NCI-H1105 (cell line): ENCODE data around the gene PPCDC.

ENCODE experiments used
- DNase-seq: peaks from one replicate; lab custom pipeline; 2025; lab: John Stamatoyannopoulos, UW

The PPCDC gene

DNA sequence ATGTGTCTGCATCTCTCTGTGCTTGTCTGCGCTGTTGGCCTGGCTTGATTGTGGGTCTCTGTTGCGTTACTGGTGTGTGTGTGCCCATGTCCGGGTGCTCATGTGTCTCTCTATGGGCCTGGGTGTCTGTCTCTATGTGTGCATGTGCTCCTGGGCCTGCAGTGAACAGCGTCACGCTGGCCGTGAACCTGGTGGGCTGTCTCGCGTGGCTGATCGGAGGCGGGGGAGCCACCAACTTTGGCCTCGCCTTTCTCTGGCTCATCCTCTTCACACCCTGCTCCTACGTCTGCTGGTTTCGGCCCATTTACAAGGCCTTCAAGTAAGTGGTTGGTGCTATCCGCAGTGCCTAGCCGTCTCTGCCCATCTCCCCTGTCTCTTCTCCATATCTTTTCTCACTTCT, 7.0 kb upstream of the PPCDC start:
- DNase-seq: no peak

DNA sequence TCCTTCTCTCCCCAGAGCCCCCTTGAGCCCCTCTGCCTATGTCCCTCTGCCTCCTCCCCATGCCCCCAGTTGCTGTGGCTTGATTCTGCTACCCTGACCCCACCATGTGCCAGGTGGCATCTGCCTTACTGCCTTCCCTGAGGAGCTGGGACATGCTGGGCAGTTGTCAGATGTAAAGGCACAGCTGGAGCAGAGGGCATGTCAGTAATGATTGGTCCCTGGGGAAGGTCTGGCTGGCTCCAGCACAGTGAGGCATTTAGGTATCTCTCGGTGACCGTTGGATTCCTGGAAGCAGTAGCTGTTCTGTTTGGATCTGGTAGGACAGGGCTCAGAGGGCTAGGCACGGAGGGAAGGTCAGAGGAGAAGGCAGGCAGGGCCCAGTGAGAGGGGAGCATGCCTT, 3.5 kb upstream of the PPCDC start:
- no peak for DNase-seq

DNA sequence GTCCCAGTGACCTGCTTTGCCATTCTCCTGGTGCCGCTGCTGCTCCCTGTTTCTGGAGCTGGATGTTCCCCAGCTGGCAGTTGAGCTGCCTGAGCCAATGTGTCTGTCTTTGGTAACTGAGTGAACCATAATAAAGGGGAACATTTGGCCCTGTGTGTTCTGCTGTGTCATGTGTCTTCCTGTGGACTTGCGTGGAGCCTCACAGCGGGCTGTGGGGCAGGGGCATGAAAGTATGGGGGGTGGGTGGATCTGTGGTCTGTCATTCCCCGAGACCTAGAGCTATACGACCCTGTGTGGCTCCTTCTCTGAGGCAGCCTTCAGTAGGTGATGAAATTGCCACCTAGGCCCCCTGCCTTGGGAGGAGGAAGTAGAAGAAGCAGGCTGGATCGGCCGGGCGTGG, 2.0 kb upstream of the PPCDC start:
- DNase-seq: no peak

DNA sequence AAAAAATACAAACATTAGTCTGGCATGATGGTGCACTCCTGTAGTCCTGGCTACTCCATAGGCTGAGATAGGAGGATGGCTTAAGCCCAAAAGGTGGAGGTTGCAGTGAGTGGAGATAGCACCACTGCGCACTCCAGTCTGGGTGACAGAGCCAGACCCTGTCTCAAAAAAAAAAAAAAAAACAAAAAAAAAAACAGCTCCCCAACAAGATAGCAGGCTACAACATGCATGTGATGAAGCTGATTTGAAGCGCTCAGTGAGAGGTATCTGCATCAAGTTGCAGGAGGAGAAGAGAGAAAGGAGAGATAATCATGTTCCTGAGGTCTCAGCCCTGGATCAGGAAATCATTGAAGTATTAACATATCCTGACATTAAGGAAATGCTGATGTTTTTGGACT, 608 bp upstream of the PPCDC start:
- DNase-seq: no peak

DNA sequence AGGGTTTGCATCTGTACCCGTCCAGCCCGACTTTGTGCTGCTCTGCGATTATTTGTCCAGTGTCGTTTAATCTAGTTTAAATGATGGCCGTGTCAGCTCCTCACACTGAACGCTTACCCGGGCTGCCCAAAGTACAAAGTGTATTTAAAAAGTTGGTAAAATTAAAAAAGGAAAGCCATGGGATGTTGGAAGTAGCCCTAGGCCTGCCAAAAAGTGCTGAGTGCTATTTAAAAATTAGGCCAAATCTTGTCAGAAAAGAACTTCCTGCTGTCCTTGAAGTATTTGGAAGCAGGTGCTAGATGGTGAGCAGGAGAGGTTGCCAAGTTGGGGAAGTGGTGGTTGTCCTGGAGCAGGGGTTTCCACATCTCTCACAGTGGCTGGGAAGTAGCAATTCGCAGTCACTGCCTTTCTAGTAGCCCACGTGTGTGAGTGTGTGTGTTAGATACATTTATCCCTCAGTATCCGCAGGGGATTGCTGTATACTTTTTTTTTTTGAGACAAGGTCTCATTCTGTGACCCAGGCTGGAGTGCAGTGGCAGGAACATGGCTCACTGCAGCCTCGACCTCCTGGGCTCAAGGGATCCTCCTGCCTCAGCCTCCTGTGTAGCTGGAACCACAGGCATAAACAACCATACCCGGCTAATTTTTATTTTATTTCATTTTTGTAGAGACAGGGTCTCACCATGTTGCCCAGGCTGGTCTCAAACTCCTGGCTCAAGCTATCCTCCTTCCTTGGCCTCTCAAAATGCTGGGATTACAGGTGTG, 664 bp downstream of the PPCDC start:
- peak; percentile 14 for DNase-seq

DNA sequence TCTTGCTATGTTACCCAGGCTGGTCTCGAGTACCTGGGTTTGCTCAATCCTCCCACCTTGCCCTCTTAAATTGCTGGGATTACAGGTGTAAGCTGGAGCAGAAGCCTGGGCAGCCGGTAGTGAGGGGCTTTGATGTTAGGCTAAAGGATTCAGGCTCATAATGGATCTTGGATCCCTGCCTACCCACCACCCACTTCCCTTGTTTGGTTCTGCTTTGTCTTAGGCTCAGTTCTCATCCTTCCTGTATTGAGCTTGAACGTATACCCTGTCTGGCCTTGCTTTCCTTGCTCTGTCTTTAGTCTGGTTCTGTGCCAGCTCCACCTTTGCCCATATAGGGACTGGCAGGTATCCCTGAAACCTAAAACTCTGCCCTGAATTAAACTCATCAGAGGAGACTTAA, 1.7 kb downstream of the PPCDC start:
- DNase-seq: no peak

DNA sequence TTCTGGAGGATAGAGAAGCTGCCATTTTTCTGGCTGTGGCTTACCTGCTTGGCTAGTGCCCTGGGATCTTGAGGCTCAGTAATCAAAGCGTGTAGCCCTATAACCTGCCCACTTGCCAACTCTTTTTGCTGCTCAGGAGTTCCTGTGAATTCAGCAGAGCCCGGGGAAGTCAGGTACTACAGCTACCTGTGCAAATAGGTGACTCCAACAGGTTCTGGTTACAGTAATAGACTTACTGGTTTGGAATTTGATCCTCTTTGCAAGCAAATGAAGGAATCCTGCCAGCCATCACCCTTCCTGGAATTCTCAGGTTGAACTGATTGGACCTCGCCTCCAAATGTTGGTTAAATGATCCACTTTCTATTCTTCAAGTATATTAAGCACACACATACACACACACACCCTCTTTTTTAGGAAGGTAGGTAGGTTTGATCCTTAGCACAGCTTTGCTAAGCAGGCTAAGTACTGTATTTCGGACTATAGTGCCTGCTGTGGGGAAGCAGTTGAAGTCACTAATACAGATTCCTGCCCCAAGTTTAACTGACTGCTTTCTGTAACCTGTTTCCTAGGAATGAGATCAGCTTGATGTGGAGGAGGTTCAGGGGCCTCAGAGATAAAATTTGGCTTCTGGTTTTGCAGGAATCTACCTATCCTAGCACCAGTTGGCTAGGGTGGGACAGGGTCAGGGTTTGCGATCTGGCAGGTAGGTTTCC, 2.3 kb downstream of the PPCDC start:
- no peak for DNase-seq

DNA sequence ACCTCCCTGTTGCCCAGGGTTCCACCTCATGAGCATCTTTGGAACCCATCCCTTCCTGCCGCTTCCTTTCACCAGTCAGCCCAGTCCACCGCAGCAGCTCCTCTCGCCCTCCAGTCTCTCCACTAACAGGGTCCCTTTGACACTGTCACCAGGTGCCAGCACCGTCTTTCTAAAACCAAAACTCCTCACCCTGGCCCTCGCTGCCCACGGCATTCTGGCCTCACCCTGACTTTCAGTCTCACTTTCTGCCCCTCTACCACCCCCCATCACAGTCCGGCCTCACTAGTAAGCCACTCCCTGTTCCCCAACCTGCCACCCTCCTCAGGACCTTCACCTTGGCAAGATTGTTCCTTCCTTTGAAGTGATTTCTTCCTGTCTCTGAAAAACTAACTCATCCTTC, 4.2 kb downstream of the PPCDC start:
- no peak for DNase-seq

DNA sequence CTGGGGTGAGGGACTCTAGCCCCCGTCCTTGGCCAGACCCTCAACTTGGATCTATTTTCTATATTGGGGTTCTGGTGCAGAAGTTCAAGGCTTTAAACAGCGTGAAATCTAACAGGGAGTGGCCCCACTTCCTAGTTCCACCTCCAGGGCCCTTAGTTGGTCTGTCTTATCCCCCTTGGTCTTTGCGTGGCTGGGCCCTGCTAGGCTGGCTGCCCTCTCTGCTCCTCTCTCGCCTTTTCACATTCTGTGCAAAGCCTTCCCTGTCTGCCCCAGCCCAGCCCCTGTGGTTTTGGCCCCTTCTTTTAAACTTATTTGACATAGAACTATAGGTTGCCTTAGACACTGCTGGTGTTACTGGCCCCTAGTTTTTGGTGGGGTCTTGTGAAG, 5.6 kb downstream of the PPCDC start:
- DNase-seq: no peak

DNA sequence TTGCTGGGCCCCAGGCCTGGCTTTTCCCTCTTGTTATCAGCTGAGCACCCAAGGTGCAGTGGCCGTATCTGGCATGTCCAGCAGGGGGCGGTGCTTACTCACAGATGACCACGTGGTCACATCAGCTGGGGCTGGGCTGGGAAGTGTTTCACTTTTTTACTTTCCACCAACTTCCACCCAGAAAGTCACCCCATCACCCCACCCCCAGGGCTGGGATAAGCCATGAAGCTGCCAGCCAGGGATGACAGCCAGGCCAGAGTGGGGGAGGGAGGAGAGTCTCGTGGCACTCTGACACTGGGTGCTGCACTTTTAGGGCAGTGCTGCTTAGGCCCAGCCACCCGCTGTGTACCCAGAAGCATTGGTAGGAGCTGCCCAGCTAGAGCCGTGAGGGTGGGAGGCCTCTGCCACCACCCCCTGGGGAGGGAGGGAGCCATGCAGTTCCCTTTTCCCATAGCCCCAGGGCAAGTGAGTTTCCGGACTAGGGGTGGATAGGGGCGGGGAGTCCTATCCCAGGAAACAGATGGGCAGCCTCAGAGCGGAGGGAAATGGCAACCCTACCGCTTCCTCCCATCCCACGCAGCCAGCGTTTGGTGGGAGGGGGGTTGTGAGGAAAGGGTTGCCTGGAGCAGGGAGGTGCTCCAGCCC, 6.1 kb downstream of the PPCDC start:
- DNase-seq: peak; percentile 5

DNA sequence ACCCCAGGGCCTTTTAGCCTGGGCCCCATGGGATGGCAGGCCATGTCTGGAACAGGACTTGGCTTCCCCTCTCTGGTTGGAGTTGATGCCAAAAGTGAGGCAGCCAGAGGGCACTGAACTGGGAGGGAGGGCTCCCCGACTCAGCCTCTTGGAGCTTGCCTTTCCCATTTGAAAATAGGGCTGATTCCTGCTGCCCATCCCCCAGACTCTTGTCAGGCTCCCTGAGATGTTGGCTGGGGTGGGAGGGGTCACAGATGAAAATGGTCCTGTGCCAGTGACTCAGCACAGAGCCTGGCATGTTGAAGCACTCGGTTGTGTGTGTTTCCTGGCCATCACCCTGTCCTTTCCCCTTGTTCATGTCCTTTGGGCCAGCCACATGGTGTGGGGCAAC, 6.6 kb downstream of the PPCDC start:
- DNase-seq: no peak

DNA sequence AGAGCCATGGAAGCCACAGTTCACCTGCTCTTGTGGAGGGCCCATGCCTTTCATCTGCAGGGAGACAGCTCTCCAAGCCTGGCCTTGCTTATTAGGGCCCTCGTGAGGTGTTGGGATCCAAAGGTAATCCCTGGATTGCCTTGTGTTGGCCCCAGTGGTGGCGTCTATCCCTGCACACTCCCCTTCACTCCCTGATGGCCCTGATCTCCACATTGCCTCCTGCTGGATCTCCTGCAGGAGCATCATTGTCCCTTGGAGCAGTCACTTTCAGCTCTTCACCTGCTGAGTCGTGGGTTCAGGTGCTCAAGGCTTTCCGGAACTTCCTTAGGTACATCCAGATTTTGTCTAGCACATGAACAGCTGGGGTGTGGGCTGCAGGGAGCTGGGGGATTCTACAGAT, 7.0 kb downstream of the PPCDC start:
- no peak for DNase-seq

DNA sequence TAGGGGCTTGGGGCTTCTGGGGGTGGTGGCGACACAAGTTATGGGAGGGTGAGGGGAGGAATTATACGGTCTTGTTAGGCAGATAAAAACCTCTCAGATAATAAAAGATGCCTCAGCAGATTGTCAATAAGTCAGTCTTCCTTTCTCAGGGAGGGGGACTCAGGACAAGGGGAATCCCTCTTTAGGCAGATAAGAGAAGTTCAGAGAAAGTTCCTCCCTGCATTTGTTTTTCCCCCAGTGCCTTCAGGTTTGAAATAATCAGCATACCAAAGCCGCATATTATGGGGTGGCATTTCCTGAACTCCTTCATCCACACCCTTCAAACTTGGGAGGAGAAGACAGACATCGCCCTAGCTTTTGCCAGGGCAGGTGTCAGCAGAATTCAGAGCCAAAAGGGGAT, 8.5 kb downstream of the PPCDC start:
- no peak for DNase-seq

DNA sequence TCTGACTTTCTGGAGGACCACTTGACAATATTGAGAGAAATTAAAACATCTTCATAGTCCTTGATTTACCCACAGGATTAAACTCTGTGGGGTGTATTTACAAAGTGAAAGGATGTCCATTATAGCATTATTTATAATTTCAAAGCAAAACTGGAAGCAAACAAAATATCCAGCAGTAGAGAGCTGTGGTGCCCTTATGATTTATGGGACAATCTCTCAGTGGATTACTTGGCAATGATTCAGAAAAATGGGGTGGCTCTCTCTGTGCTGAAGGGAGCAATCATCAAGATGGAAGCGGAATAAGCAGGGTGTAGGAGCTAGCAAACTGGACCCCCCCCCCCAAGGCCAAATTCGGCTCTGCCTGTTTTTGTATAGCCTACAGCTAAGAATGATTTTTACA, 9.0 kb downstream of the PPCDC start:
- DNase-seq: no peak

DNA sequence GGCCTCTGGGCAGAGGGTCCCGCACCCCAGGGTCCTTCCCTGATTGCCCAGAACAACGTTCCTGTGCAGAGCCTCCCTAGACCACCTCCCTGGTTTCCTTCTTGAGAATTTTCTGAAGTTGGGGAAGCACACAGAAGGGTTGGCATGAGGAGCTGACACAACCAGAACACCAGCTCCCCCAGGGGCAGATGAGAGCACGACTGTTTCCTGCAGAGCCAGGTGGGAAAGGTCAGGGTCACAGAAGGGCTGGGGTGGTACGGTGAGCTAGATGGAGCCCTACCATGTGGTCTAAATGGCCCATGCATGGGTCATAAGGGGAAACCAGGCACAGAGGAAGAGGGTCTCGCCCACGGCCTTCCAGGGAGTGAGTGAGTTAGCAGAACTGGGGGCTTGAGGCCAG, 10.4 kb downstream of the PPCDC start:
- DNase-seq: no peak

DNA sequence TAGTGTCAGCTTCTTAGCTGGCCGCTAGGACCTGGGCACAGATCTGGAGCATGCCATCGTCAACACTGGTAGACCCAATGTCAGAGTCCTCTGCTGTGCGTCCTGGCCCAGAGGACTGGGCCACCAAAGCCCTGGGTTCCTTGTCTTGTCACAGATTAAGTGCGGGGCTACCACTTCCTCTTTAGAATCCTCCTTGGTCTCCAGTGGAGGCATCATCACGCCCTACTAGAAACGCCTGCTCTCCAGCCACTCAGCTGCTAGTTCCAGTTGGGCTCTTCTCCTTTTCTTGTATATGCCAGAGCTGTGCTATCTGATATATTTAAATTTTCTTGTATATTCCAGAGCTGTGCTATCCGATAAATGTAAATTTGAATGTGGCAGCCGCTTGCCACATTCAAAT, 11.2 kb downstream of the PPCDC start:
- DNase-seq: no peak

DNA sequence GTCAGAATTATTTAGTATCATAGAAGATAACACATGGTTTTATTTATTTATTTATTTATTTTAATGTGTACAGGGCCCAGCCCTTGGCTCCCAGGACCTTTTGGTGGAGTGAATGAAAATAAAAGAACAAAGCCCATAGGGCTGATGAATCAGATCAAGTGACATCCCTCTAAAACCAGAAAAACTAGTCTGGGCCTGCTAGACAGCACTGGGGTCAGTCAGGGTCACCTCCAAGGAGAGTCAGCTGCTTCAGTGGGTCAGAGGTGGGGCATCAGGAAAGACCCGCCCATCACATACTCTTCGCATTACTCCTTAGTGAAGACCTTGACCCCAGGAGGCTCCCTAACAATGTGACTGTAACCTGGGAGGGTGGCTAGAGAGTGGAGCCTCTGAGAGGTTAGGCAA, 12.8 kb downstream of the PPCDC start:
- no peak for DNase-seq

DNA sequence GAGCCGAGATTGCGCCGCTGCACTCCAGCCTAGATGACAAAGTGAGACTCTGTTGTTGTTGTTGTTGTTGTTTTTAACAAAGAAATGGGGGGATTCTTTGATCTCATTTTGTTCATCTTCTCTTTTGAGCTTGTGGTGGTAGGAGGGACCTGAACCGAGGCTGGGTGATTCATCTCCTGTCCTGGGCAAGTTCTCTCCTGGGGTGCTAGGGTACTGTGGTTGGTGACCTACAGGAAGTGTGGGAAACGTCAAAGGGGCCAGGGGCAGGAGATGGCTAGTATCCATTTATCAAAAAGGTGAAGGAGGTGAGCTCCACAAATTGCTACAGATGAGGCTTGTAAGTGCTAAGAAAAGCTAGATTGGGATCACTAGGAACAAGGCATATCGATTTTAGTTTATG, 14.3 kb downstream of the PPCDC start:
- no peak for DNase-seq

DNA sequence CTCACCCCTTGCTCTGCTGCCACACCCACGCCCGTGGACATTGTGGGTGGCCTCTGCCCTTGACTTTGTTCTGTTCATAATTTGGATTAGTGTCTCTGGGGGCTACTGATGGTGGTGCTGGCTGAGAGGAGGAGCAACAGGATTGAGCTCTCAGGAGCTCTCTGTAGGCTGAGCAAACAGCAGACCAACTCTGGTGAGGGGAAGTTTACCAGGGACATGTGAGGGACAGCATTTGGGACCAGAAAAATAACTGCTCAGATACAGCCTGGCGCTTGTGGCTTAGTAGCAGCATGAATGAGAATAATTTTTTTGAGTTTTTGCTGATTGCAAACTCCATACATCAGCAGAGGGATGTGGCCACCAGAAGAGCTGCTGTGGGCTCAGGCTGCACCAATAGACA, 14.8 kb downstream of the PPCDC start:
- DNase-seq: no peak

DNA sequence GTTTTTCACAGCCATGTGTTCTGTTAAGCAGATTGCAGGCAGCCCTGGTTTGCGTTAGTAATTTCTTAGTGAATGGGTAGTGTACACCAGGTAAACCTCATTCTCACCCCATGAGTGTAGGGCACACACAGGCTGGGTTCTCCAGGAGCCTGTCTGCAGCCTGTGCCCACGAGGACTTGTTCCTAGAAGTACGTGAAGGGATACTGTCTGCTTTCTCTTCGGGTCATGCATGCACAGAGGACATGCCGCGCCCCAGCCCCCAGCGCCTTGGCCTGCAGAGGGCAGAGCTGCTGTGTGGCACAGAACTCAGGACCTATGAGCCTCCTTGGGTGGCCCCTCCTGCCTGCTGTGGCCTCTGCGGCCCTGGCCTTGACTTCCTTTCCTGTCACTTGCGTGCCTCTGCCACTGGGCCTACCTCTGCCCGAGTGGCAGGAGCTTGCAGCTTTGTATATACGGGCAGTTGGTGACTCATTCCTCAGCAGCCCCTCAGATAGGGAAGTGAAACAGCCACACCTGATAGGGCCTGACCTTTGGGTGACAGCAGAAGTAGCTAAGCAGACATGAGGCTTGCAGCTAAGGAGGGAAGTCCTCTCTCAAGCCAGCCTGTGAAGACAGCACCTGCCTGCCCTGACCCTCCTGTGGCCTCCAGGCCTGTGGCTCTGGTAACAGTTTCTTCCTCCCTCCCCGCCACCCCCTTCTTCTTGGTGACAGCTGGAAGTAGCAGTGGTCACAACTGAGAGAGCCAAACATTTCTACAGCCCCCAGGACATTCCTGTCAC, 19.5 kb downstream of the PPCDC start:
- no peak for DNase-seq

DNA sequence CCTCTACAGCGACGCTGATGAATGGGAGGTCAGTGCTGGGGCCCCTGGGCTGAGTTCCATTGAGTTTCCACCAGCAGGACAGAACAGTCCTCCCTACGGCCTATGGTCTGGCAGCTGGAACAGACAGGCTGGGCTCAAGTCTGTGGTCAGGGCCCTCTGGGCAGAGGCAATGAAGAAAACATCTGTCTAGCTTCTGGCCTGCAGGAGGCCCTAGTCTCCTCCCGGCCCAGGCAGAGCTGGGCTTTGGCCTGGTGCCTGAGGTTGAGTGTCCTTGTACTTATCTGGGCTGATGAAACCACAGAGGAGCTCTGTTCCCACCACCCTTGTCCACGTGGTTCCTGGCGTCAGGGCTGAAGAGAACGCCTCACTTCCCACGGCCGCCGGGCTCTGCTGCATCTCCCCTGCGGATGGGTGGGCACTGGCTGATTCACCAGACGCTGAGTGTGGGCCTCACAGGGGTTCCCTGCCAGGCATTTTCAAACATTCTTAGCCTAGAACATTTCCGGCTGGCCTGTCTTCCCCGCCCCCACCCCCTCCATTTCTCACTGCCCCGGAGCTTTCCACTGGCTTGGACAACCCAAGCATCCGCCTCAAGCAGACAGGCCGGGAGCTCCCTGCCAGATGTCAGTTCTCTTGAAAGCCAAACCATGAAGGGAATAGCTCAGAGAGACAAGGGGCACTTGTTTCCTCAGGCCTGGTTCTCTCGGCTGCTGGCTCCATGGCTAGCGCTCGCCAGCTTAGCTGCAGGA, 20.3 kb downstream of the PPCDC start:
- no peak for DNase-seq
